Fibroblast of the aortic adventitia (primary cell): ENCODE data around the gene KCNE4. TPM values are rescaled to one million over a fixed set of nuclear protein-coding genes. Genes with fewer than 3 reads are reported as not detected.

Experiments used
- DNase-seq: peaks from one replicate; pipeline ENCODE4 v3.0.0-alpha.2; 2010; ENCODE audit warnings: low read depth
- H3K4me3 ChIP-seq: 2 replicates; pipeline ENCODE4 v1.5.1; 2011; ENCODE audit warnings: low read depth, mild to moderate bottlenecking, control low read depth, low read length, moderate library complexity
- CTCF ChIP-seq: IDR thresholded peaks from 2 replicates; pipeline ENCODE4 v1.5.1; 2011; ENCODE audit warnings: mild to moderate bottlenecking, low read length, control low read depth, inconsistent platforms; ENCODE audit not compliant: insufficient read depth
- total RNA-seq: library from RNA; depleted of rRNA; stranded (reverse); fragments of >200 nt; gene quantifications from 2 replicates; pipeline ENCODE4 v1.2.3, GENCODE V29; 2012; ENCODE audit warnings: low replicate concordance

The KCNE4 gene
- total RNA-seq, 1 donor = 4.1 TPM

GRCh38 chr2:223050188-223050587 lies 1.8 kb upstream of the KCNE4 start:
- peak; percentile 49 for DNase-seq
- no peak overlapping the region for H3K4me3 ChIP-seq
- no peak for TF ChIP-seq CTCF

- peak overlapping the region; percentile 80 for H3K4me3 ChIP-seq
- DNase-seq = peak; percentile 68
These were observed 988 bp upstream of the KCNE4 start for GRCh38 chr2:223050900-223051504.

GRCh38 chr2:223052548-223053483 lies 826 bp downstream of the KCNE4 start:
- DNase-seq = peak; percentile 46
- TF ChIP-seq CTCF = no peak
- peak overlapping the region; percentile 80 for H3K4me3 ChIP-seq

More at GRCh38 chr2:223050900-223051504, 988 bp upstream of the KCNE4 start:
- no peak for TF ChIP-seq CTCF

DNA sequence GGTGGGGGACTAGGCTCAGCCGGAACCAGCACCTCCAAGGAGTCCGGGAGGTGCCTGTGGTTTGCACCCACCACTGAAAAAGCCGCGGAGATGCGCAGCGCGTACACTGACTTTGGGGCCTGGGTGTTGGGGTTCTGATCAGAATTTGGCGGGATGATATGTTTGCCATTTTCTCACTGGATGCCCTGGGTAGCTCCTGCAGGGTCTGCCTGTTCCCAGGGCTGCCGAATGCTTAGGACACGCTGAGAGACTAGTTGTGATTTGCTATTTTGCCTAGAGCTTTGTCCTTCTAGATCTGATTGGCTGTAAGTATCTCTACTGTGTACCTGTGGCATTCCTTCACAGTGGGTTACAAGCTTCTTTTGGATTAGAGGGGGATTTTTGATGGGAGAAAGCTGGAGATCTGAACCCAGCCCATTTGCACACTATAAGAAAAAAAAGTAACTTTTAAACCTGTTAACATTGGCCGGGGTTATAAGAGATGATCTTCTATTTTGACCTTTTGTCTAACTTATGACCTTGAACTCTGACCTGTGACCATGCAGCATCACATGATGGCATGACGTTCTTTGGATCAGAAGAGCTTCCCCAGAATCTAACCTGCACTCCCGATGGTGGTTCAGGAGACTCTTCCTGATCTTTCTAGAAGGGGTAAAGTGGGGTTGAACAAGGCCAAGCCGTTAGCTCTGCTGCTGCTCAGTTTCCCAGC lies 1.6 kb downstream of the KCNE4 start:
- no peak for TF ChIP-seq CTCF
- peak; percentile 62 for DNase-seq
- peak overlapping the region; percentile 80 for H3K4me3 ChIP-seq

GRCh38 chr2:223054193-223054781 lies 2.3 kb downstream of the KCNE4 start:
- TF ChIP-seq CTCF = no peak
- DNase-seq = peak; percentile 86
- H3K4me3 ChIP-seq = peak overlapping the region; percentile 80

GRCh38 chr2:223055140-223055539 lies 3.1 kb downstream of the KCNE4 start:
- H3K4me3 ChIP-seq = peak overlapping the region; percentile 40
- DNase-seq = peak; percentile 84
- no peak for TF ChIP-seq CTCF
